ENCODE measurements around the gene MYOCOS.

MYOCOS gene

GRCh38 chr1:171622152-171622462 is at the start of gene MYOCOS:
Gene MYOCOS (plus strand): TSS chr1:171622243. CDS start chr1:171623884, 1,641 bp downstream.
- no peak for TF ChIP-seq CTCF (IDR thresholded peaks at IDR 0.05; ENCODE audit: insufficient read depth, low read length, missing control alignments)
- DNase-seq (ENCODE audit: low read depth, low spot score), result no peak
- no peak within 1 kb of the TSS for H3K4me3 ChIP-seq (ENCODE audit: low read depth, low read length)
- POLR2A ChIA-PET, result no interaction called here
- CTCF ChIA-PET, result interaction anchor here (0.7 kb wide), 1 partner anchor 16 kb away, joined by 3 read pairs; no protein-coding TSS in a partner anchor

- ChIA-PET POLR2A (interaction anchor here (0.7 kb wide), 1 partner anchor 18 kb away, joined by 3 read pairs; no protein-coding TSS in a partner anchor), CTCF (interaction anchor here (1.5 kb wide), 3 partner anchors 9 to 91 kb away, joined by 3 to 5 read pairs (median 4); no protein-coding TSS in a partner anchor)
- no peak for TF ChIP-seq CTCF (IDR thresholded peaks at IDR 0.05; ENCODE audit: insufficient read depth, low read length, missing control alignments)
- no peak overlapping the region for H3K4me3 ChIP-seq (ENCODE audit: low read depth, low read length)
- no peak for DNase-seq (ENCODE audit: low read depth, low spot score)
These were observed 45.9 kb upstream of the MYOCOS start for GRCh38 chr1:171576144-171576543.

GRCh38 chr1:171581226-171581625 is 40.8 kb upstream of the MYOCOS start:
- no peak overlapping the region for H3K4me3 ChIP-seq (ENCODE audit: low read depth, low read length)
- POLR2A ChIA-PET, result no interaction called here
- no peak for DNase-seq (ENCODE audit: low read depth, low spot score)
- no peak for TF ChIP-seq CTCF (IDR thresholded peaks at IDR 0.05; ENCODE audit: insufficient read depth, low read length, missing control alignments)
- CTCF ChIA-PET, result interaction anchor here (1.4 kb wide), 1 partner anchor 63 kb away, joined by 4 read pairs; no protein-coding TSS in a partner anchor

GRCh38 chr1:171581766-171582165 is 40.3 kb upstream of the MYOCOS start:
- POLR2A ChIA-PET, result no interaction called here
- no peak for DNase-seq (ENCODE audit: low read depth, low spot score)
- CTCF ChIA-PET, result interaction anchor here (1.4 kb wide), 1 partner anchor 63 kb away, joined by 4 read pairs; no protein-coding TSS in a partner anchor

GRCh38 chr1:171582589-171582988 is 39.5 kb upstream of the MYOCOS start:
- TF ChIP-seq CTCF (IDR thresholded peaks at IDR 0.05; ENCODE audit: insufficient read depth, low read length, missing control alignments), result no peak
- CTCF ChIA-PET, result interaction anchor here (0.7 kb wide), 1 partner anchor 18 kb away, joined by 3 read pairs; no protein-coding TSS in a partner anchor
- no peak overlapping the region for H3K4me3 ChIP-seq (ENCODE audit: low read depth, low read length)
- POLR2A ChIA-PET, result no interaction called here
- DNase-seq (ENCODE audit: low read depth, low spot score), result no peak

More at GRCh38 chr1:171581766-171582165, 40.3 kb upstream of the MYOCOS start:
- H3K4me3 ChIP-seq (ENCODE audit: low read depth, low read length), result no peak overlapping the region
- no peak for TF ChIP-seq CTCF (IDR thresholded peaks at IDR 0.05; ENCODE audit: insufficient read depth, low read length, missing control alignments)

- DNase-seq (ENCODE audit: low read depth, low spot score), result no peak
- CTCF ChIA-PET, result interaction anchor here (0.8 to 1.4 kb wide), 3 partner anchors 16 to 402 kb away, joined by 3 to 5 read pairs (median 3); no protein-coding TSS in a partner anchor
- no peak overlapping the region for H3K4me3 ChIP-seq (ENCODE audit: low read depth, low read length)
- no peak for TF ChIP-seq CTCF (IDR thresholded peaks at IDR 0.05; ENCODE audit: insufficient read depth, low read length, missing control alignments)
- POLR2A ChIA-PET, result no interaction called here
These were observed 38.3 kb upstream of the MYOCOS start for GRCh38 chr1:171583591-171584201.

Measured in AG04449 (cell line).